Stimulated activated CD4-positive, alpha-beta T cell treated with anti-CD3 and anti-CD28 coated beads, Interleukin-15, amount 100 ng/mL, for 1 hour (primary cell): ENCODE results near the gene CNTN4.

Experiments
- DNase-seq, 2 donors: peaks; one replicate each; pipeline ENCODE4 v3.0.0-alpha.2; 2020; ENCODE audit warnings: low read depth in 1 of 2, low spot score in 1 of 2

Gene CNTN4

DNA sequence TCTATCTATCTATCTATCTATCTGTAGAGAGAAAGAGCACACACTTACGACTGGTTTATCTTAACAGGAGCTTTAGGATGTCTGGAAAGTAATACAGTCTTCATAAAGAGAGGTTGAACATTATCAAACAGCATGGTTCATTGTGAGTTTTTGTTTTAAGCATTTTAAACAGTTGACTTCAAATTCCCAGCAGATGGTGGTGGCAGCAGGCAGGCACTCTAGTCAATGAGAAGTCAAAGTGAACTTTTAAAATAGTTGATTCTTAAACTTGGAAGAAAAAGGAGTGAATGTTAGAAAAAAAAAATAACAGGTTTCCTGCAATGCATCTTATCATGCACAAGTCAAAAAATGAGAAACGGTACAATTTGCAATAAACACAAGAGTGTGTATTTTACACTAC lies 578.8 kb downstream of the CNTN4 start:
- no peak for DNase-seq

- DNase-seq = no peak
Measured at GRCh38 chr3:2680236-2680635, 581.6 kb downstream of the CNTN4 start.

- DNase-seq = no peak
Measured at GRCh38 chr3:2684046-2684445, 585.4 kb downstream of the CNTN4 start.

GRCh38 chr3:2686816-2687502 lies 588.3 kb downstream of the CNTN4 start:
- no peak for DNase-seq

GRCh38 chr3:2697589-2697988 lies 598.9 kb downstream of the CNTN4 start:
- DNase-seq = no peak

- DNase-seq = no peak
Measured at GRCh38 chr3:2701471-2701870, 602.8 kb downstream of the CNTN4 start.

GRCh38 chr3:2706144-2706835 lies 607.6 kb downstream of the CNTN4 start:
- no peak for DNase-seq

DNA sequence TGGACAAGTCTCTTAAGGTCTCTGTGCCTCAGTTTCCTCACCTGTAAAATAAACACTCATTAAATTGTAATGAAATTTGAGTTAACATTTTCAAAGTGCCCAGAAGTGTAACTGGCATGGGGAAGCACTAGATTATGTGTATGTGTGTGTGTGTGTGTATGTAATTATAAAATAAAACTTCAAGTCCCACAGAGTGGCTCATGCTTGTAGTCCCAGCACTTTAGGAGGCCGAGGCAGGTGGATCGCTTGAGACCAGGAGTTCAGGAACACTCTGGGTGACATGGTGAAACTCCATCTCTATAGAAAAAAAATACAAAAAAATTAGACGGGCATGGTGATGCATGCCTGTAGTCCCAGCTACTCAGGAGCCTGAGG lies 608.2 kb downstream of the CNTN4 start:
- no peak for DNase-seq

- DNase-seq = no peak
Measured at GRCh38 chr3:2711081-2711480, 612.4 kb downstream of the CNTN4 start.

DNA sequence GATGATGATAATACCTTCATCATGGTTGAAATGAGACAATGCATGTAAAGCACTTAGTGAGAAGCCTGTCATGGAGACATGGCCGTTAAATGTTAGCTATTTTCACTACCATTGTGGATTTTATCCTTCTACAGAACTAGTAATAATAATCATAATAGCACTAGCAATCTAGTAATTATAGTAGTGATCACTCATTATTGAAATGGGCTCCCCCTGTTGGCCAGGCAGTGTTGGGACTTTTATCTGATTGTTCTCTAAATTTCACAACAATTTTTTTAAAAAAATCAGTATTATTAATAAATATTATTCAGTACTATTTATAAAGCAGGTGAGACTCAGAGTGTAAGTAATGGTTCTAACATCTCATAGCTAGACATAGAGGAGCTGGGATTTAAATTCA lies 615.3 kb downstream of the CNTN4 start:
- no peak for DNase-seq

- no peak for DNase-seq
Measured at GRCh38 chr3:2714834-2715233, 616.2 kb downstream of the CNTN4 start.

GRCh38 chr3:2727101-2727500 lies 628.4 kb downstream of the CNTN4 start:
- no peak for DNase-seq

- DNase-seq = no peak
Measured at GRCh38 chr3:2727610-2728318, 629.1 kb downstream of the CNTN4 start.

DNA sequence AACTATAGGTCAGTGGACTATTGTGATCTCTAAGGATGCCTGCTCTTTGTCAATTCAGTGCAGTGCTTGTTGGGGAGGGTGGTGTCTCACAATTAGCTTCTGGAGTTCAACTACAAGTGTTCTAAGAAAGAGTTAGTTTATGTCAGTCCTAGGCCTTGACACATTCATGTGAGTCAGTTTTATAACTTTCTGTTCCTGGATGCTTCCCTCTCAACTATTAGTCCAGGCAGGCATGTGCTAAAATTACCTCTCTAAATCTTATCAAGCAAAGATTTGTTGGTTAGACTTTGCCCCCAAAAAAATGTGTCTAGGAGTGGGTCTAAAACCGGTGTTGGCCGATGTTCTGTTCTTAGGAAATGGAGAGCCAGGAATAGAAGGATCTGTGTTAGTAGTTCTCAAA lies 633.2 kb downstream of the CNTN4 start:
- no peak for DNase-seq

- no peak for DNase-seq
Measured at GRCh38 chr3:2735392-2735894, 636.8 kb downstream of the CNTN4 start.

- no peak for DNase-seq
Measured at GRCh38 chr3:2741516-2741915, 642.9 kb downstream of the CNTN4 start.

GRCh38 chr3:2765002-2765579 lies 666.4 kb downstream of the CNTN4 start:
- DNase-seq = no peak

- no peak for DNase-seq
Measured at GRCh38 chr3:2770451-2770850, 671.8 kb downstream of the CNTN4 start.

DNA sequence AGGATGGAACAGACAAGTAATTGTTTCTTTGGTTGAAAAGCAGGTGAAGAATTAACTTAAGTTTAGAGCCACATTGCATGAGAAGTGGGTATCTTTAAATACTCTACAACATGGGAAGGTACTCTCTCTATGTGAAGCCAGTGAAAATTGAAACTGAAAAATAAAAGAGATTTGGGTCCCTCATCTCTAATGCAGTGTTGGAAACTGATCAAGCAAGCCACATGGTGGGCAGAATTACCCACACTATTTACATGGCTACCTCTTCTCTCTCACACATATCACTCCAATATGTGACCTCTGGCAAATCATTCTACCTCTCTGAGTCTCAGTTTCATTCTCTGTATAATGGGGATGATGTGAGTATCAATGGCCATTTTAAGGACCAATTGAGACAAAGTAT lies 672.5 kb downstream of the CNTN4 start:
- no peak for DNase-seq

- no peak for DNase-seq
Measured at GRCh38 chr3:2771741-2772140, 673.1 kb downstream of the CNTN4 start.

GRCh38 chr3:2772803-2773202 lies 674.1 kb downstream of the CNTN4 start:
- no peak for DNase-seq
